ENCODE measurements around the gene ADAMTSL4.
"Not testable (repeated sequence)": the region's sequence is repeated elsewhere in the genome, so short reads cannot be mapped to it uniquely, and the experiment has no call there.

ADAMTSL4 gene

GRCh38 chr1:150561254-150561973 is 12.2 kb downstream of the ADAMTSL4 start:
- Histone ChIP-seq H3K27ac (ENCODE audit: low read depth in 2 of 2, low read length in 2 of 2) (peak overlapping the region; percentile 97 to 100), H3K27me3 (ENCODE audit: control insufficient read depth in 2 of 2, insufficient read depth in 2 of 2, low read length in 2 of 2) (no peaks in the 10 kb centered on the region), H3K9ac (ENCODE audit: low read depth in 1 of 2, low read length in 2 of 2) (peak overlapping the region; percentile 87 to 100), H3K4me3 (ENCODE audit: low read length in 2 of 2) (peak overlapping the region; percentile 70 to 78), H3K36me3 (ENCODE audit: control insufficient read depth in 2 of 2, insufficient read depth in 2 of 2, low read length in 2 of 2) (no peaks in the 10 kb centered on the region), H3K9me3 (ENCODE audit: control insufficient read depth in 2 of 2, low read length in 2 of 2) (no peaks in the 10 kb centered on the region), H3K4me1 (ENCODE audit: control insufficient read depth in 2 of 2, insufficient read depth in 2 of 2, low read length in 2 of 2) (peaks cover 53 to 55% of the 10 kb centered on the region in 2 donors)

GRCh38 chr1:150561974-150562445 is 12.8 kb downstream of the ADAMTSL4 start:
- Histone ChIP-seq H3K27ac (ENCODE audit: low read depth in 2 of 2, low read length in 2 of 2) (peak overlapping the region; percentile 97 to 100), H3K9me3 (ENCODE audit: control insufficient read depth in 2 of 2, low read length in 2 of 2) (no peaks in the 10 kb centered on the region), H3K4me3 (ENCODE audit: low read length in 2 of 2) (peak overlapping the region; percentile 70 to 78), H3K9ac (ENCODE audit: low read depth in 1 of 2, low read length in 2 of 2) (peak overlapping the region; percentile 87 to 100), H3K36me3 (ENCODE audit: control insufficient read depth in 2 of 2, insufficient read depth in 2 of 2, low read length in 2 of 2) (no peaks in the 10 kb centered on the region), H3K4me1 (ENCODE audit: control insufficient read depth in 2 of 2, insufficient read depth in 2 of 2, low read length in 2 of 2) (peaks cover 59 to 61% of the 10 kb centered on the region in 2 donors), H3K27me3 (ENCODE audit: control insufficient read depth in 2 of 2, insufficient read depth in 2 of 2, low read length in 2 of 2) (no peaks in the 10 kb centered on the region)

GRCh38 chr1:150562446-150563339 is 13.5 kb downstream of the ADAMTSL4 start:
- peaks cover 66 to 68% of the 10 kb centered on the region in 2 donors for H3K4me1 ChIP-seq (ENCODE audit: control insufficient read depth in 2 of 2, insufficient read depth in 2 of 2, low read length in 2 of 2)
- peak overlapping the region; percentile 97 to 100 for H3K27ac ChIP-seq (ENCODE audit: low read depth in 2 of 2, low read length in 2 of 2)
- H3K9ac ChIP-seq (ENCODE audit: low read depth in 1 of 2, low read length in 2 of 2): peak overlapping the region; percentile 87 to 100
- H3K9me3 ChIP-seq (ENCODE audit: control insufficient read depth in 2 of 2, low read length in 2 of 2): no peaks in the 10 kb centered on the region
- H3K27me3 ChIP-seq (ENCODE audit: control insufficient read depth in 2 of 2, insufficient read depth in 2 of 2, low read length in 2 of 2): no peaks in the 10 kb centered on the region
- H3K36me3 ChIP-seq (ENCODE audit: control insufficient read depth in 2 of 2, insufficient read depth in 2 of 2, low read length in 2 of 2): no peaks in the 10 kb centered on the region
- H3K4me3 ChIP-seq (ENCODE audit: low read length in 2 of 2): peak overlapping the region; percentile 70 to 78

- Histone ChIP-seq H3K4me3 (ENCODE audit: low read length in 2 of 2) (peak overlapping the region; percentile 70 to 78), H3K4me1 (ENCODE audit: control insufficient read depth in 2 of 2, insufficient read depth in 2 of 2, low read length in 2 of 2) (peaks cover 73 to 76% of the 10 kb centered on the region in 2 donors), H3K36me3 (ENCODE audit: control insufficient read depth in 2 of 2, insufficient read depth in 2 of 2, low read length in 2 of 2) (no peaks in the 10 kb centered on the region), H3K9me3 (ENCODE audit: control insufficient read depth in 2 of 2, low read length in 2 of 2) (no peaks in the 10 kb centered on the region), H3K9ac (ENCODE audit: low read depth in 1 of 2, low read length in 2 of 2) (peak overlapping the region; percentile 80 to 87), H3K27ac (ENCODE audit: low read depth in 2 of 2, low read length in 2 of 2) (peak overlapping the region; percentile 97 to 100), H3K27me3 (ENCODE audit: control insufficient read depth in 2 of 2, insufficient read depth in 2 of 2, low read length in 2 of 2) (no peaks in the 10 kb centered on the region)
Observed at GRCh38 chr1:150563340-150564038, 14.3 kb downstream of the ADAMTSL4 start.

GRCh38 chr1:150564051-150564991 is 15.1 kb downstream of the ADAMTSL4 start:
- H3K9me3 ChIP-seq (ENCODE audit: control insufficient read depth in 2 of 2, low read length in 2 of 2): no peaks in the 10 kb centered on the region
- H3K4me1 ChIP-seq (ENCODE audit: control insufficient read depth in 2 of 2, insufficient read depth in 2 of 2, low read length in 2 of 2): peaks cover 79 to 82% of the 10 kb centered on the region in 2 donors
- no peaks in the 10 kb centered on the region for H3K27me3 ChIP-seq (ENCODE audit: control insufficient read depth in 2 of 2, insufficient read depth in 2 of 2, low read length in 2 of 2)
- peak overlapping the region; percentile 97 to 100 for H3K27ac ChIP-seq (ENCODE audit: low read depth in 2 of 2, low read length in 2 of 2)
- H3K9ac ChIP-seq (ENCODE audit: low read depth in 1 of 2, low read length in 2 of 2): peak overlapping the region; percentile 80 to 87
- no peaks in the 10 kb centered on the region for H3K36me3 ChIP-seq (ENCODE audit: control insufficient read depth in 2 of 2, insufficient read depth in 2 of 2, low read length in 2 of 2)
- H3K4me3 ChIP-seq (ENCODE audit: low read length in 2 of 2): peak overlapping the region; percentile 41 to 78

DNA sequence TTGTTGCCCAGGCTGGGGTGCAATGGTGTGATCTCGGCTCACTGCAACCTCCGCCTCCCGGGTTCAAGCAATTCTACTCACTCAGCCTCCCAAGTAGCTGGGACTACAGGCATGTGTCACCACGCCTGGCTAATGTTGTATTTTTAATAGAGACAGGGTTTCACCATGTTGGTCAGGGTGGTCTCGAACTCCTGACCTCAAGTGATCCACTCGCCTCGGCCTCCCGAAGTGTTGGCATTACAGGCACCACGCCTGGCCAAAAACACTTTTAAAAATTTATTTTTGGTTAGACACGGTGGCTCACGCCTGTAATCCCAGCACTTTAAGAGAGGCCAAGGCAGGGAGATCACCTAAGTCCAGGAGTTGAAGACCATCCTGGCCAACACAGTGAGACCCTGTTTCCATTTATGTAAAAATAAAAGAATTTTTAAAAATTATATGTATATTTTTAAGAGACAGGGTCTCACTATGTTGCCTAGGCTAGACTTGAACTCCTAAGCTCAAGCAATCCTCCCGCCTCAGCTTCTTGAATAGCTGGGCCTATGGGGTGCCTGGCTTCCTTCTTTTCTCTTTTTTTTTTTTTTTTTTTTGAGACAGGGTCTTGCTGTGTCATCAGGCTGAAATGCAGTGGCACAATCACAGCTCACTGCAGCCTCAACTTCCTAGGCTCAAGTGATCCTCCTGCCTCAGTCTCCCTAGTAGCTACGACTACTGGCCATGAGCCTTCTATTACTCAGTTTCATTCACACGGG is 16.2 kb downstream of the ADAMTSL4 start:
- not testable (repeated sequence) for H3K9me3 ChIP-seq (ENCODE audit: control insufficient read depth in 2 of 2, low read length in 2 of 2); H3K4me3 ChIP-seq (ENCODE audit: low read length in 2 of 2); H3K36me3 ChIP-seq (ENCODE audit: control insufficient read depth in 2 of 2, insufficient read depth in 2 of 2, low read length in 2 of 2); H3K9ac ChIP-seq (ENCODE audit: low read depth in 1 of 2, low read length in 2 of 2); H3K27me3 ChIP-seq (ENCODE audit: control insufficient read depth in 2 of 2, insufficient read depth in 2 of 2, low read length in 2 of 2)
- peak overlapping the region; percentile 97 to 100 for H3K27ac ChIP-seq (ENCODE audit: low read depth in 2 of 2, low read length in 2 of 2)
- peaks cover 77 to 79% of the 10 kb centered on the region in 2 donors for H3K4me1 ChIP-seq (ENCODE audit: control insufficient read depth in 2 of 2, insufficient read depth in 2 of 2, low read length in 2 of 2)

DNA sequence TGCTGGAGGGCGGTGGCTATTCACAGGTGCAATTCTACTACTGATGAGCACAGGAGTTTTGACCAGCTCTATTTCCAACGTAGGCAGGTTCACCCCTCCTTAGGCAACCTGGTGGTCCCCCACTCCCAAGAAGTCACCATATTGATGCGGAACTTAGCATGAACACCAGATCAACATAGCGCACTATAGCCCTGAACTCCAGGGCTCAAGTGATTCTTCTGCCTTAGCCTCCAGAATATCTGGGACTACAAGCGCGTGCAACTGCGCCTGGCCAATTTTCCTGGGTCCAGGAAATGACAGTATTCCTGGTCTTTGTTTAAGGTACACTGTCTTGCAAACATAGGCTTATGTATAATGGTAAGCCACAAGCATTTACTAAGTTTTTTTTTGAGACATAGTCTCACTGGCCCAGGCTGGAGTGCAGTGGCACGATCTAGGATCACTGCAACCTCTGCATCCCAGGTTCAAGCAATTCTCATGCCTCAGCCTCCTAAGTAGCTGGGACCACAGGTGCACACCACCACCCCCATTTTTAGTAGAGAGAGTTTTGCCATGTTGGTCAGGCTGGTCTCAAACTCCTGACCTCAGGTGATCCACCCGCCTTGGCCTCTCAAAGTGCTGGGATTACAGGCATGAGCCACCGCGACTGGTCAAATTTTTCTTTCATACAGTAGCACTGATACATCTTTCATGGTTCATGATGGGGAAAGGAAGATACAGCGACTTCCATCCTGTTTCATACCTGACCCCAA is 17.6 kb downstream of the ADAMTSL4 start:
- Histone ChIP-seq H3K9ac (ENCODE audit: low read depth in 1 of 2, low read length in 2 of 2) (peak overlapping the region; percentile 44 to 74), H3K27me3 (ENCODE audit: control insufficient read depth in 2 of 2, insufficient read depth in 2 of 2, low read length in 2 of 2) (no peaks in the 10 kb centered on the region), H3K36me3 (ENCODE audit: control insufficient read depth in 2 of 2, insufficient read depth in 2 of 2, low read length in 2 of 2) (peaks cover 10 to 14% of the 10 kb centered on the region in 2 donors), H3K27ac (ENCODE audit: low read depth in 2 of 2, low read length in 2 of 2) (peak overlapping the region; percentile 87 to 95), H3K4me3 (ENCODE audit: low read length in 2 of 2) (peak overlapping the region in 1 of 2 donors; percentile 73), H3K4me1 (ENCODE audit: control insufficient read depth in 2 of 2, insufficient read depth in 2 of 2, low read length in 2 of 2) (peaks cover 68 to 73% of the 10 kb centered on the region in 2 donors), H3K9me3 (ENCODE audit: control insufficient read depth in 2 of 2, low read length in 2 of 2) (no peaks in the 10 kb centered on the region)

DNA sequence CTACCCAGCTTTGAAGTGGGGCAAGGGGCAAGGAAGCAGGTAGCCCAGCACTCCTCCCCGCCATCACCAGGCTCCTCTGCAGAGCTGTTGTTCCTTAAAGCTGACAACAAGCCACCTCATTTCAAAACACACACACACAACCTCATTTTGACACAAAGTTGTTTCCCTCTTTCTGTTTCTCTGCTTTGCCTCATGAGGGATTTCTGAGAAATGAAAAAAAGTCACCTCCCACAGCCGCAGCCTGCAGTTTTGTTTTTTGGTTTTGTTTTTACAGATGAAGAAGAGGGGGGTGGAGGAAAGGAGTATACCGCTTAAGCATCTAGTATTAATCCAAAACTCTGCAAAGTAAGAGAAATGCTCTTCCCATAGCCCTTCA is 18.1 kb downstream of the ADAMTSL4 start:
- Histone ChIP-seq H3K4me1 (ENCODE audit: control insufficient read depth in 2 of 2, insufficient read depth in 2 of 2, low read length in 2 of 2) (peaks cover 63 to 72% of the 10 kb centered on the region in 2 donors), H3K27ac (ENCODE audit: low read depth in 2 of 2, low read length in 2 of 2) (peak overlapping the region; percentile 87 to 95), H3K27me3 (ENCODE audit: control insufficient read depth in 2 of 2, insufficient read depth in 2 of 2, low read length in 2 of 2) (no peaks in the 10 kb centered on the region), H3K9me3 (ENCODE audit: control insufficient read depth in 2 of 2, low read length in 2 of 2) (no peaks in the 10 kb centered on the region), H3K4me3 (ENCODE audit: low read length in 2 of 2) (peak overlapping the region; percentile 57 to 73), H3K9ac (ENCODE audit: low read depth in 1 of 2, low read length in 2 of 2) (peak overlapping the region; percentile 44 to 74), H3K36me3 (ENCODE audit: control insufficient read depth in 2 of 2, insufficient read depth in 2 of 2, low read length in 2 of 2) (peaks cover 10 to 14% of the 10 kb centered on the region in 2 donors)
